Neutrophil (primary cell): ENCODE results near the gene YTHDC1.

ENCODE experiments used
- H3K27ac ChIP-seq: fragments of 200-600 bp; sonication (generic); 2 replicates; pipeline ENCODE4 v1.5.1; 2016; ENCODE audit warnings: mild to moderate bottlenecking, moderate library complexity
- H3K27me3 ChIP-seq: fragments of 200-600 bp; sonication (generic); 2 replicates; pipeline ENCODE4 v1.6.0; 2016; ENCODE audit warnings: mild to moderate bottlenecking
- H3K36me3 ChIP-seq: fragments of 200-600 bp; sonication (generic); 2 replicates; pipeline ENCODE4 v1.5.1; 2017
- H3K4me1 ChIP-seq, 2 experiments: fragments of 200-600 bp in 1 of 2; sonication (generic) in 1 of 2; 1 replicate in 1 of 2; 2 replicates in 1 of 2; pipeline versions ENCODE4 v1.5.1 to v1.6.1; 2013 to 2016; ENCODE audit warnings: low read depth in 1 of 2, low read length in 1 of 2, mild to moderate bottlenecking in 1 of 2, moderate library complexity in 1 of 2; ENCODE audit not compliant: control insufficient read depth in 1 of 2, insufficient read depth in 1 of 2
- H3K4me3 ChIP-seq, 2 experiments: fragments of 200-600 bp in 1 of 2; sonication (generic) in 1 of 2; 1 replicate in 1 of 2; 2 replicates in 1 of 2; pipeline ENCODE4 v1.5.1; 2013 to 2016; ENCODE audit warnings: low read depth in 1 of 2, low read length in 1 of 2, mild to moderate bottlenecking in 1 of 2, moderate library complexity in 1 of 2
- H3K9me3 ChIP-seq: fragments of 200-600 bp; sonication (generic); 2 replicates; pipeline ENCODE4 v1.5.1; 2016
- TF ChIP-seq, protein P1 (sequence below): fragments of 200-600 bp; sonication (generic); IDR thresholded peaks from 2 replicates; pipeline ENCODE4 v1.5.1; 2016; ENCODE audit warnings: antibody characterized with exemption

Gene YTHDC1

GRCh38 chr4:68358988-68359387 is 9.1 kb upstream of the YTHDC1 start:
- Histone ChIP-seq H3K4me3 (no peak overlapping the region), H3K4me1 (no peaks in the 10 kb centered on the region), H3K27ac (no peak overlapping the region), H3K27me3 (peaks cover 22% of the 10 kb centered on the region), H3K36me3 (no peaks in the 10 kb centered on the region), H3K9me3 (no peaks in the 10 kb centered on the region)
- TF ChIP-seq, protein P1, sequence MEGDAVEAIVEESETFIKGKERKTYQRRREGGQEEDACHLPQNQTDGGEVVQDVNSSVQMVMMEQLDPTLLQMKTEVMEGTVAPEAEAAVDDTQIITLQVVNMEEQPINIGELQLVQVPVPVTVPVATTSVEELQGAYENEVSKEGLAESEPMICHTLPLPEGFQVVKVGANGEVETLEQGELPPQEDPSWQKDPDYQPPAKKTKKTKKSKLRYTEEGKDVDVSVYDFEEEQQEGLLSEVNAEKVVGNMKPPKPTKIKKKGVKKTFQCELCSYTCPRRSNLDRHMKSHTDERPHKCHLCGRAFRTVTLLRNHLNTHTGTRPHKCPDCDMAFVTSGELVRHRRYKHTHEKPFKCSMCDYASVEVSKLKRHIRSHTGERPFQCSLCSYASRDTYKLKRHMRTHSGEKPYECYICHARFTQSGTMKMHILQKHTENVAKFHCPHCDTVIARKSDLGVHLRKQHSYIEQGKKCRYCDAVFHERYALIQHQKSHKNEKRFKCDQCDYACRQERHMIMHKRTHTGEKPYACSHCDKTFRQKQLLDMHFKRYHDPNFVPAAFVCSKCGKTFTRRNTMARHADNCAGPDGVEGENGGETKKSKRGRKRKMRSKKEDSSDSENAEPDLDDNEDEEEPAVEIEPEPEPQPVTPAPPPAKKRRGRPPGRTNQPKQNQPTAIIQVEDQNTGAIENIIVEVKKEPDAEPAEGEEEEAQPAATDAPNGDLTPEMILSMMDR = no peak

- H3K4me3 ChIP-seq = no peak overlapping the region
- H3K27me3 ChIP-seq = peaks cover 37% of the 10 kb centered on the region
- TF ChIP-seq, protein P1 = no peak
- H3K9me3 ChIP-seq = no peaks in the 10 kb centered on the region
- H3K4me1 ChIP-seq = peaks cover 17 to 19% of the 10 kb centered on the region in 2 experiments
- H3K27ac ChIP-seq = no peak overlapping the region
- no peaks in the 10 kb centered on the region for H3K36me3 ChIP-seq
Measured at GRCh38 chr4:68352791-68353190, 2.9 kb upstream of the YTHDC1 start.

DNA sequence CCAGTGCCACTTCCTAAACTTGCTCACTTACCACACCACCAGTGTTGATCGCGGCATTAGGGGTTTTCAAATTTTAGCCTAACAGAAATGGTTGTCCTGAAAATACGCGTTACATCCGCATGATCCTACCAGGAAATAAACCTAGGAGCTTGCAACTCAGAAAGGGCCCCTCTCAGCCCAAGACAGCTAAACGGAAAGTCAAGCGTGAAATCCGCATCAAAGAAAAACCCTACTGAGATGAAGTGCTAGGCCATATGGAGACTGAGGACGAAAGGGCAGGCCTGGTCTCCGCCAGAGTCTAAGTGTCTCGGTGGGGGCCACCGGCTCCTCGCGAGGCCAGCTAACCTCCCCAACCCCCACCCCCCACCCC is 626 bp downstream of the YTHDC1 start:
- Histone ChIP-seq H3K4me1 (peaks cover 24 to 33% of the 10 kb centered on the region in 2 experiments), H3K27ac (peak overlapping the region; percentile 98)

DNA sequence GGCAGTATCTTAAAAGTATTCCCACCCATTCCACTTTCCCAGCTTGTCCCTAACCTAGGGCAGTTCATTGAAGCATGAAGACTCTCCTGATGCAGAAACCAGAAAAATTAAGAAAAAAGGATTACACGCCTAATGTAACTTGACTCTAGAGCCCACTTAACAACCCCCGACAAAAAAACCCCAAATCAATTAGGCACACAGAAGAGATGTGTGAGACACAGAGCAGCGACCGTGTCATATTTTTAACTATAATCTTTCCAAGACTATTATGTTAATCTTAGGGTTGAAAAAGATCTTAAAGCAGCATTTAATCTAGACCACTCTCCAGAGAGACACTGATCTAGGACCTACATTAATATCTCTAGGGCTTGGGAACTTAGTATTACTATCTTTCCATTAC is 1.3 kb downstream of the YTHDC1 start:
- Histone ChIP-seq H3K36me3 (no peaks in the 10 kb centered on the region), H3K9me3 (no peaks in the 10 kb centered on the region), H3K27me3 (peaks cover 11% of the 10 kb centered on the region), H3K4me3 (peak overlapping the region; percentile 91 to 96), H3K27ac (peak overlapping the region; percentile 98), H3K4me1 (peaks cover 24 to 33% of the 10 kb centered on the region in 2 experiments)
- TF ChIP-seq, protein P1 = no peak

More for the DNA sequence above, 626 bp downstream of the YTHDC1 start:
- peaks cover 16% of the 10 kb centered on the region for H3K27me3 ChIP-seq
- TF ChIP-seq, protein P1 = no peak
- H3K36me3 ChIP-seq = no peaks in the 10 kb centered on the region
- peak overlapping the region; percentile 91 to 96 for H3K4me3 ChIP-seq
- H3K9me3 ChIP-seq = no peaks in the 10 kb centered on the region

- no peaks in the 10 kb centered on the region for H3K36me3 ChIP-seq
- TF ChIP-seq, protein P1 = no peak
- H3K4me3 ChIP-seq = peak overlapping the region; percentile 91 to 96
- H3K27ac ChIP-seq = peak overlapping the region; percentile 19
- H3K27me3 ChIP-seq = peaks cover 11% of the 10 kb centered on the region
- H3K4me1 ChIP-seq = peaks cover 24 to 33% of the 10 kb centered on the region in 2 experiments
- no peaks in the 10 kb centered on the region for H3K9me3 ChIP-seq
Measured at GRCh38 chr4:68347845-68348244, 2.0 kb downstream of the YTHDC1 start.

DNA sequence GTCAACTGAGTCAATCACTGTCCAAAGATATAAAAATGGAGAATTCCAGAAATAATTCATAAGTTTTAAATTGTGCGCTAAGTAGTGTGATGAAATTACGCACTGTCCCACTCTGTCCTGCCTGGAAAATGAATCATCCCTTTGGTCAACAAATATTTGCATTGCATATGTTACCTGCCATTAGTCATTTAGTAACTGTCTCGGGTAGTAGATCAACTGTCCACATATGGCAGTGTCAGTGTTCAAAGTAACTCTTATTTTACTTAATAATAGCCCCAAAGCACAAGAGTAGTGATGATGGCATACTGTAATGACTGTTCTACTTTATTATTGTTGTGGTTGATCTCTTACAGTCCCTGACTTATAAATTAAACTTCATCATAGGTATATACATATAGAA is 3.4 kb downstream of the YTHDC1 start:
- Histone ChIP-seq H3K27ac (no peak overlapping the region), H3K4me1 (peaks cover 24 to 33% of the 10 kb centered on the region in 2 experiments), H3K9me3 (no peaks in the 10 kb centered on the region), H3K36me3 (no peaks in the 10 kb centered on the region), H3K4me3 (no peak overlapping the region), H3K27me3 (no peaks in the 10 kb centered on the region)
- TF ChIP-seq, protein P1 = no peak
